Astrocyte of the cerebellum (primary cell): ENCODE data around the gene SMOC1.

Experiments used
- DNase-seq: peaks from one replicate; pipeline ENCODE4 v3.0.0-alpha.2; 2011; ENCODE audit warnings: low read depth
- H3K4me3 ChIP-seq: 2 replicates; pipeline ENCODE4 v1.5.1; 2011; ENCODE audit warnings: mild to moderate bottlenecking, low read depth, low read length, moderate library complexity
- in situ Hi-C: cut with HindIII; loops from 2 replicates; pipeline ENCODE4 v1.10.0; 2017; ENCODE audit warnings: low sequenced_read_pairs
- TF ChIP-seq, protein P1 (sequence below): IDR thresholded peaks from 2 replicates; pipeline ENCODE4 v1.5.1; 2012; ENCODE audit warnings: low read length, low read depth, moderate library complexity, mild to moderate bottlenecking; ENCODE audit errors: missing control alignments

Gene SMOC1

GRCh38 chr14:69945347-69945746 is 66.1 kb downstream of the SMOC1 start:
- TF ChIP-seq, protein P1, sequence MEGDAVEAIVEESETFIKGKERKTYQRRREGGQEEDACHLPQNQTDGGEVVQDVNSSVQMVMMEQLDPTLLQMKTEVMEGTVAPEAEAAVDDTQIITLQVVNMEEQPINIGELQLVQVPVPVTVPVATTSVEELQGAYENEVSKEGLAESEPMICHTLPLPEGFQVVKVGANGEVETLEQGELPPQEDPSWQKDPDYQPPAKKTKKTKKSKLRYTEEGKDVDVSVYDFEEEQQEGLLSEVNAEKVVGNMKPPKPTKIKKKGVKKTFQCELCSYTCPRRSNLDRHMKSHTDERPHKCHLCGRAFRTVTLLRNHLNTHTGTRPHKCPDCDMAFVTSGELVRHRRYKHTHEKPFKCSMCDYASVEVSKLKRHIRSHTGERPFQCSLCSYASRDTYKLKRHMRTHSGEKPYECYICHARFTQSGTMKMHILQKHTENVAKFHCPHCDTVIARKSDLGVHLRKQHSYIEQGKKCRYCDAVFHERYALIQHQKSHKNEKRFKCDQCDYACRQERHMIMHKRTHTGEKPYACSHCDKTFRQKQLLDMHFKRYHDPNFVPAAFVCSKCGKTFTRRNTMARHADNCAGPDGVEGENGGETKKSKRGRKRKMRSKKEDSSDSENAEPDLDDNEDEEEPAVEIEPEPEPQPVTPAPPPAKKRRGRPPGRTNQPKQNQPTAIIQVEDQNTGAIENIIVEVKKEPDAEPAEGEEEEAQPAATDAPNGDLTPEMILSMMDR: no peak
- in situ Hi-C loops: no loop called here
- no peak for DNase-seq
- H3K4me3 ChIP-seq: no peak overlapping the region

DNA sequence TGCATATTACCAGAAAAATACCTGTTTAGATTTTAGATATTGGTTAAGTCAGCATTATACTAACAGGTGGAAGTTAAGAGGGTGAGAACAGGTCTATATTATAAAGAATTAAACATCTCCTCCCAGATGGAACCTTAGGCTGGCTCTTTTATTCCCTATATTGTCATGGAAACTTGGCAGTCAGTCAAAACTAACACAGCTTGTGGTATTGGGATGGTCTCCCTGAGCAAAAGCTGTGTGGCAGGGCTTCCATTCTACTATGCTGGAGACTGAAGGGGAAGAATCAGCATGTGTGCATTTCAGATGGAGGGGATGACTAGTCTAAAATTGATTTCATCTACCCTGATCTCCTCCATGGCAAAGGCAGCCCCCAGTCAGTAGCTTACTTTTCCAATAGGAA is 66.7 kb downstream of the SMOC1 start:
- TF ChIP-seq, protein P1: no peak
- in situ Hi-C loops: no loop called here
- H3K4me3 ChIP-seq: no peak overlapping the region
- DNase-seq: peak; percentile 29

GRCh38 chr14:69948351-69948750 is 69.1 kb downstream of the SMOC1 start:
- TF ChIP-seq, protein P1: no peak
- no peak overlapping the region for H3K4me3 ChIP-seq
- in situ Hi-C loops: no loop called here
- DNase-seq: peak; percentile 35

DNA sequence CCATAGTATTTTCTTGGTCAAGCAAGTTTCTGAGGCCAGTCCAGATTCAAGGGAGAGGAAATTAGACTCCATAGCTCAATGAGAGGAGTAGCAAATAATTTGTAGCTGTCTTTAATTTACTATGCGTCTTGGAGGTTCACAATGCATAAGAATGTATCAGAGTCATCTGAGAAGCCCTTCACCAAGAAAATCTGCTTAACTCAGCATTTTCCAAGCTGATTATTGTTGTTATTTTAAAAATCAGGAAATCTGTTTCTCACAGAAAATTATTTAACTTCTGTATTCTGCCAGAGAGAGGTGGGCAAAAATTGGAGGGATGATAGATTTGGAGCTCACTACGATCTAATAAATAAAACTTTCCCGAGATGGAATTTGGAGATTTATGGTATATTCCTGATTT is 72.0 kb downstream of the SMOC1 start:
- TF ChIP-seq, protein P1: no peak
- no peak for DNase-seq
- H3K4me3 ChIP-seq: no peak overlapping the region
- in situ Hi-C loops: no loop called here

GRCh38 chr14:69951935-69952334 is 72.7 kb downstream of the SMOC1 start:
- no peak for DNase-seq
- TF ChIP-seq, protein P1: no peak
- in situ Hi-C loops: no loop called here
- H3K4me3 ChIP-seq: no peak overlapping the region

DNA sequence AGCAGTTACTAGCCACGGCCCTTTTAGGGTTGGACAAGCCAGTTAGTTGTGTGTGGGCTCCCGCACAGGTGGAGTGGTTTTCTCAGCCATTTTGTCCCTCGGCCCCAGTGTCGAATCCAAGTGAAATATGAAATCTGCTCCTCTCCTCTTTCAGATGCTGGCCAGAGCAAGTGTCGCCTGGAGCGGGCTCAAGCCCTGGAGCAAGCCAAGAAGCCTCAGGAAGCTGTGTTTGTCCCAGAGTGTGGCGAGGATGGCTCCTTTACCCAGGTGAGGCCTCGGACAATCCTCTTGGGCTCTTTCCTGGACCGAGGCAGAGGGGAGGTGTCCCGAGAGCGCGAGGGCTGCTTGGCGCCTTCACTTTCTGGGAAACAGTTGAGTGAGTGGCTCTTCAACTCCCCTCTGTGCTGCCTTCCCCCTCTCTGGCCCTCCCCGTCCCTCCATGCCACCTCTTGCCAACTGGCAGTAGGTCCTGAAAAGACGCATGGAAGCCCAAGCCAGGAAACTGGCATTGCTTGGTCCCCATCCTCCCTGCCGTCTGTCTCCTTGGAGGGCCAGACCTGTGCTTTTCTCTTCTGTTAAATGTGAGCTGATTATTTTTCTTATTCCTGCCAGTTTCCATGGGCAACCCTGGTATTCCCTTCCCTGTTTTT is 74.2 kb downstream of the SMOC1 start:
- in situ Hi-C loops: no loop called here
- no peak overlapping the region for H3K4me3 ChIP-seq
- no peak for DNase-seq
- TF ChIP-seq, protein P1: no peak
